ENCODE results near the gene UAP1L1.
"Not testable (repeated sequence)": the region's sequence is repeated elsewhere in the genome, so short reads cannot be mapped to it uniquely, and the experiment has no call there.

UAP1L1 gene

DNA sequence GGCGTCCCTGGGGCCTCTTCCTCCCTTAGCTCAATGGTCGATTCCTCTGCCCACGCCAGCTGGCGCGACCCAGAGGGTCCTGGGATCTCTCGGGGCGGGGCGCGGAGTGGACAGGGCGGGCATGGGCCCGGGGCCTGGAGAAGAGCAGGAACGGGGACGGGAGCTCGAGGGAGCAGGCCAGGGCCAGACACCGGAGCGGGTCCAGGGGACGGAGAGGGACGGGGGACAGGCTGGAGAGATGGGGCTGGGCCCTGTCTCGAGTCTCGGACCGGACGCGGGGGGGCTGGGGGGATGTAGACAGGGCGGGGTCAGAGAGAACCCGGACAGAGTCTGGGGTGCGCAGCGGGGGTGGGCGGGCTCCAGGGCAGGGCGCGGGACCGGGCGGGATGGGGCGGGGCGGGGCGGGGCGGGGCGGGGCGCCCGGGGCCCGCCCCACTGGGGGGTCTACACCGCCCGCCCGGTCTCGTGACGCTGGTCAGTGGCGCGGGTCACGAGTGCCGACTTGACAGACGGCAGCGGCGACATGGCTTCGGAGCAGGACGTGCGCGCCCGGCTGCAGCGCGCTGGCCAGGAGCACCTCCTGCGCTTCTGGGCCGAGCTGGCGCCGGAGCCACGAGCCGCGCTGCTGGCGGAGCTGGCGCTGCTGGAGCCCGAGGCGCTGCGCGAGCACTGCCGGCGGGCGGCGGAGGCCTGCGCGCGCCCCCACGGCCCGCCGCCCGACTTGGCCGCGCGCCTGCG lies at the start of gene UAP1L1:
TSS of gene UAP1L1 (plus strand) at position 508 of the 738 bp plus-strand sequence. CDS start at position 524, 16 bp downstream.
- peak; percentile 62 to 74 for DNase-seq

- DNase-seq: peak; percentile 79 to 81
Measured at GRCh38 chr9:137028263-137029057, 48.9 kb upstream of the UAP1L1 start.

DNA sequence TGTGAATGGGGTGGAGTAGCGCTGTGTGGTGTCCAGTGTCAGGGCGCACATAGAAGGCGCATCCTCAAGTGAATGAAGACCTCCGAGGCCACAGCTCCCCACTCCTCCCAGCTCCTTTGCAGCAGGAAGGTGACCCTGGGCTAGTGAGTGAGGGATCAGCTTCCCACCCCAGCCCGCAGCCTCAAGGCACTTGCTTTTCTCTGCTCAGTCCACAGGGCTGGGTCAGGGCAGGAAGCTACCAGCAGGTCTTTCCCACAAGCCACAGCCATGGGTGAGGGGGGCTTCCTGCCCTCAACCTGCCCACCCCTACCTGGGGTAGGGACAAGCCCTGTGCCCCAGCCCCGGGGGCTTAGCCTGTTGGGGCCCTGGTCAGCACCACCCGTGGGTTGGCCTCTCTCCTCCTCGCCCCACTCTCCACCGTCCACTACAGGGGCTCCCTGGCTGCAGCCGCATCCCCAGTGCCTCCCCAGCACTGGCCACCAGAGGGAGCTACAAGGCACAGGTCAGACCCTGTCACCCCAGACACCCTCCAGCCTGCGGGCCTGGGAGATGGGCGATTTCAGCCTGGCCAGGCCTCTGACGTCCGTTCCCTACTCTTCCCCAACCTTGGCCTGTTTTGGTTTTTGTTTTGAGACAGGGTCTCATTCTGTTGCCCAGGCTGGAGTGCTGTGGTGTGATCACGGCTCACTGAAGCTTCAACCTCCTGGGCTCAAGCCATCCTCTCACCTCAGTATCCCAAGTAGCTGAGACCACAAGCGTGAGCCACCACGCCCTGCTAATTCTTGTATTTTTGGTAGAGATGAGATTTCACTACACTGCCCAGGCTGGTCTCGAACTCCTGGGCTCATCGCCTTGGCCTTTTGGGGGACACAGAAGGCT lies 48.0 kb upstream of the UAP1L1 start:
- peak; percentile 90 for DNase-seq

GRCh38 chr9:137030006-137030405 lies 47.3 kb upstream of the UAP1L1 start:
- no peak for DNase-seq

DNA sequence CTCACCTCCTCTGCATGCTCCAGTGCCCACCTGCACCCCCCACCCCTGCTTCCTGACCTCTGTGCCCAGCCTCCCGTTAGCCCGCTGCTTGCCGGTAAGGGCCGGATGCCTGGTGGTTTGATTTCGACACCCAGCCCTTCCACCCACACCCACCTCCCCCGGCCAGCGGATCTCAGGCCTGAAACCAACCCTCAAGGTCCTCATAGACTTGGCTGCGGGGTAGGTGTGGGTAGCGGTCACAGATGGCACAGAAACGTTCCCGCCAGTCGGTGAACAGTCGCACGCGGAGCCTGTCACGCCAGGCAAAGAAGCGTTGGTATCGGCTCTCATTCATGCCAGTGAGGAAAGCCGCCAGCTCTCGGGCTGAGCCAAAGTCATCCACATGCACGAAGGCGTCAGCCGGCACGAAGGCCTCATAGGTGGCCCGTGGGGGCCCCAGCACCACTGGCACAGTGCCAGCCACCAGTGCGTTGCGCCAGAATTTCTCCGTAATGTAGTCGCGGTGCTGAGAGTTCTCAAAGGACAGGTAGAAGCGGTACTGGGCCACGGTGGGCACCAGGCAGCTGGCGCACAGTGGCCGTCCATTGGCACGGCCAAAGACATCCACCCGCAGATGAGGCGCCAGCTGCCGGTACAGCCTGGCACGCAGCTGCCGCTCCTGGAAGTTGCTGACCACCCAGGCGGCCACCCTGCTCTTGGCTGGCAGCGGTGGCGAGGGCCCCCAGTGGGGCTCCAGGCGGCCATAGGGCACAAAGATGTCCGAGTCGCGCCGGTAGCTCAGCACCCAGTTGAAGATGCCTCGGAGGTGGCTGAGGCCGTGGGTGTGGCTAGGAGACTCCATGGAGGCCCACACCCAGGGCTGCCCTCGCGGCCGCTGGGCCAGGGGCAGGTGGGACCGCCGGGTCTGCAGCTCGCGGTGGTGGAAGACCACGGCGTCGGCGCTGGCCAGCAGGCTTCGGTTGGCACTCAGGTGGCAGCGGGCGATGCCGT lies 46.5 kb upstream of the UAP1L1 start:
- DNase-seq: peak; percentile 77 to 80

DNA sequence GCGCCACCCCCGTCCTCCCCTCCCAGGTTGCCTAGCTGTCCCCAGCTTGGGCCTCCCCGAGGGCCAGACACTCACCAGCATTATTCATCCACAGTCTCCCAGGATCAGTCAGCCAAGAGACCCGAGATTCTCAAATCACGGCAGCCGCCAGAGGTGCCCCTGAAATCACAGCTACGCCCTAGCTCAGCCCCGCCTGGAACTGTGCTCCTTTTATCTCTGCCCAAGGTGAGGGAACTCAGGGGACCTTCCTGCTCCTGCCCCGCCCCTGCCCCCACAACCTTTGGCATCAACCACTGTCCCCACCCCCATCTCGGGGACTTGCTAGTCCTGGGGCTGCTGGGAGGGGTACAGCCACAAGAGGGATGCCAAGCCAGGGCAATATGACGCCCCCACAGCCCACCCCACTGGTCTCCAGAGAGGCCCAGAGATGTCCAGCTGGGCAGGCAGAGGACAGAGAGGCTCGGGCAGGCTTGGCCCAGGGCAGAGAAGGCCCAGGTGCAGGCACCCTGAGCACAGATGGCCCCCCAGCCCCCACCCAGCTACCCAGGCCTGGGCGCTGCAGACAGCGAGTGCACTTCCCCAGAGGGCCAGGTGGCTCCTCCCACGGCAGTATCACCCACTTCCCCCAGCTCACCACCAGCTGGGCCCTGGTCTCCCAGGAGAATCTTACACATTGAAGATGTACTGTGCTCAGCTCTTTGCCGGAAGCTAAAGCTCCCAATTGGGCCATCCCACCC lies 45.2 kb upstream of the UAP1L1 start, which contains the start of gene FUT7:
TSS of gene FUT7 (minus strand) at position 185 of the 737 bp plus-strand sequence. CDS start at position 88, 97 bp downstream.
- peak; percentile 66 to 73 for DNase-seq

GRCh38 chr9:137032858-137033257 lies 44.5 kb upstream of the UAP1L1 start:
- DNase-seq: no peak

DNA sequence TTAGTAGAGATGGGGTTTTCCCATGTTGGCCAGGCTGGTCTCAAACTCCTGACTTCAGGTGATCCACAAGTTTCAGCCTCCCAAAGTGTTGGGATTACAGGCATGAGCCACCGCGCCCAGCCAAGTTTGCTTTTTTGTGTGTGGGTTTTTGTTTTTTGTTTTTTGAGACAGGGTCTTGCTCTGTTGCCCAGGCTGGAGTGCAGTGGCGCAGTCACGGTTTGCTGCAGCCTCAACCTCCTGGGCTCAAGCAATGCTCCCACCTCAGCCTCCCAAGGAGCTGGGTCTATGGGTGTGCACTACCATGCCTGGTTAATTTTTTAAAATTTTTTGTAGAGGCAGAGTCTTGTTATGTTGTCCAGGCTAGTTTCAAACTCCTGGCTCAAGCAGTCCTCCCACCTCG lies 43.8 kb upstream of the UAP1L1 start:
- not testable (repeated sequence) for DNase-seq

DNA sequence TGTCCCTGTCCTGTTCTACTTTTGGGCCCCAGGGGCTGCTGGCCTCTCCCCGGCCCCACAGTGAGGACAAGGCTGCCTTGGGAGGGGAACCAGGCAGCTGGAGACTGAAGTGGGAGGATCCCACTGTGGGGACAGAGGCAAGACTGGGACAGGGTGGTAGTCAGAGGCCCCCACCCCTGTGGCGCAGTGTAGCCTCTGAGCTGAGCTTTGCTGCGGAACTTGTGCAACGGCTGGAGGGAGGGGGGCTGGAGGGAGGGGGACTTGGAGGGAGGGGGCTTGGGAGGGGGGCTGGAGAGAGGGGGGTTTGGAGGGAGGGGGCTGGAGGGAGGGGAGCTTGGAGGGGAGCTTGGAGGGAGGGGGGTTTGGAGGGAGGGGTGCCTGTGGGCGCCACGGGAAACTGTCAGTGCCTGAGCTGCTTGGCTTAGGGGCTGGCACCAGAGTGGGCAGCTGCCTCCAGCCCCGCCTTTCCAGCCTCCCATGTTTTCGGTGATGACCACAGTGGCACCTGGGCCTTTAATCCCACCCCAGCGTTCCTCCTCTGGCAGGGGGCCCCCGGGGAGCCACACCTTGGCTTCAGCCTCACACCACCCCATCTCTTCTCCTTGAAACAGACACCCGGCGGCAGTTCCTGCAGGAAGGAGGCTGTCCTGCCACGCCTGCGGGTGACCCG lies 43.1 kb upstream of the UAP1L1 start:
- no peak for DNase-seq

- peak; percentile 86 to 93 for DNase-seq
Measured at GRCh38 chr9:137034709-137035506, 42.4 kb upstream of the UAP1L1 start.

DNA sequence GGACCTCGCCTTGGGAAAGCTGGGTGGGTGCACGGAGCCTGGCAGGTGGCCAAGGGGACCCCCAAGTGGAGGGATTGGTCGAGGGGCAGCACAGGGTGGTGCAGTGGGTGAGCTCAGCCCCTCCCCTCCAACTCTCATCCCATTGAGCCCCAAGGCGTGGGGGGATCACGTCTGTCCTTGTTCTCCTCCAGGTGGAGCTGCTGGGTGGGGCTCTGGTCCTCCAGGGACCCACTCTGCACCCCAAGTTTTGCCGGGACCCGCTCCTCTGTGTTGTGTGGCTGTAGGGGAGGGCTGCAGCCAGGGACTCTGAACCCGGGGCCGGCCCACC lies 41.8 kb upstream of the UAP1L1 start:
- DNase-seq: no peak

DNA sequence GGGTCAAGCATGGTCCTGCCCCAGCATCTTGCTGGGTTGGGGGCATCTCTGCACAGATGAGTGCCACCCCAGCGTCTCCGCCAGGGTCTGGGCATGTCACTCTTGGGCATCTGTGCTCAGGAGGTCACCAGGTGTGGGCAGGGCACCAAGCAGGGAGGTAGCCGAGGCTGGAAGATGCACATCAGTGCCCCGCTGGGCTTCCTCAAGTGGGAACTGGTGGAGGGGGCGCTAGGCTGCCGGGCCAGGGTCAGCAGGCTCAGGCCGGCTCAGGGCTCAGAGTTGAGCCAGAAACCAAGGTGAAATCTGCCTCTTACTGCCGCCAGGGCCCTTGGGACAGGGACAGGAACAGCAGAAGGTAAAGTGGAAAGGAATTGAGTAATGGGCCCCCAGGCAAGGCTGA lies 41.4 kb upstream of the UAP1L1 start:
- no peak for DNase-seq

DNA sequence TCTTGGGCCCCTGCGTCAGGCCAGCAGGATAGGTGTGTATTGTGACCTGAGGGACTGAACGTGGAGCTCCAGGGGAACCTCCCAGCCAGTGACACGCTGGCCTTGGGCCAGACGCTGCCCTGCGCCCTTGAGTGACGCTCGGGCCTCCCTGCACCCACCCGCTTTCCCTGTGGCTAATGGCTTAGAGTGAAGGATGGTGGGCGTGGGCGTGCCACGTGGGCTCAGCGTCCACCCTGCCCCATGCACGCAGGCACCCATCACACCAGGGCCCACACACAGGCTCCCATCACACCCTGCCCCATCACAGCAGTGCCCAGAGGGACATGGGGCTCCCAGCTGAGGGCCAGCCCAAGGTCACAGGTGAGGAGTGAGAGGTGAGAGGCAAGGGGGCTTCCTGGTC lies 40.3 kb upstream of the UAP1L1 start:
- DNase-seq: no peak

DNA sequence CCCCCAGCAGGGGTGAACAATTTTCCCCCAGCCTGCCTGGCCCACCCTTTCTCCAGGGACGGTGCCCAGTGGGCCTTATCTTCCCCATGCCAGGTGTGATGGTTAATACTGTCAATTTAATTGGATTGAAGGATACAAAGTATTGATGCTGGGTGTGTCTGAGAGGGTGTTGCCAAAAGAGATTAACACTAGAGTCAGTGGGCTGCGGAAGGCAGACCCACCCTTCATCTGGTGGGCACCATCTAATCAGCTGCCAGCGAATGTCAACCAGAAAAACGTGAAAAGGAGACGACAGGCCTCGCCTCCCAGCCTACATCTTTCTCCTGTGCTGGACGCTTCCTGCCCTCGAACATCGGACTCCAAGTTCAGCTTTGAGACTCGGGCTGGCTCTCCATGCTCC lies 39.8 kb upstream of the UAP1L1 start:
- no peak for DNase-seq

GRCh38 chr9:137038916-137039315 lies 38.4 kb upstream of the UAP1L1 start:
- DNase-seq: no peak

DNA sequence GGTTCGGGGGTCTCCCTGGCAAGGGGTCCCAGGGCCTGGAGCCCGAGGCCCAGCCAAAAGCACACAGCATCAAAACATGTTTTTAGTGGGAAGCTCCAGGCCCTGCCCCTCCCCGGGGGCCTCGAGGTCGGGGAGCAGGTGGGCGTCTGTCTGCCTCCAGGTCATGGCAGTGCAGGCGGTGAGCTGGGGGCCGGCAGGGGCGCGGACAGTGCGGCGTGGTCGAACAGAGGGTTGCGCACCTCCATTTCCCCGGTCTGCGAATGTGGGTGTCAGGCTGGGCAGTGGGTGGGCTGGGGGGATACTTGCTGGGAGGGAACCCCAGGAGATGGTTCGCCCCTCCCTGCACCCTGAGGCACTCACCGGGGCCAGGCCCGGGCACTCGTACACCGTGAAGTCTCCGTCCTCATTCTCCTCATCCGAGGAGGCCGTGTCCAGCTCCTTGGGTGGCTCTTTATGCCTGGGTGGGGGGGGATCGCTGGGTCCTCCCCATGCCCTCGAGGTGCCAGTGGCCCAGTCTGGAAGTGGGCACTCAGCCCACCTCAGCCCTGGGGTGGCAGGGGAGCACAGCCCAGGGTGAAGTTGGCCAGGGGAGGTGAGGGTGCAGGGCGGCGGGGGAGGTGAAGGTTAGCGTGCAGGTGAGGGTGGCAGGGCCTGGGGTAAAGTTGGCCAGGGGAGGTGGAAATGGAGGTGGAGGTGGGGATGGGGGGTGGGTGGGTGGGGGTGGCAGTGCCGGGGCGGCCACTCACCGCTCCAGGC lies 37.5 kb upstream of the UAP1L1 start:
- no peak for DNase-seq

DNA sequence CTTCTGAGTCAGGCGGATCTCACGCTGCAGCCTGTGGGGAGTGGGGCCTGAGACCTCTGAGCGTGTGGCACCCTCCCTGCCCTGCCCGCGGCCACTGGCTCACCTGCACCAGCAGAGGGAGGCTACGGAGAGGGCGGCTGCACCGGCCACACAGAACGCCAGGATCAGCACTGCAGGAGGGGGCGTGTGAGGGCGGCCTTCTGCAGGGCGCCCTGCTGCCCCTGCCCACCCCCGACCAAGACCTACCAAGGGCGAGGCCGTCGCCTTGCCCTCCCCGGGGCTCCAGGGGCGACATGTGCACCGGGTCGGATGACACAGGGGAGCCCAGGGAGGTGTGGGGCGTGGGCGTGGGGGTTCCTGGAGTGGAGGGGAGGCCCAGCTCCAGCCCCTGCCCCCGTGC lies 36.7 kb upstream of the UAP1L1 start:
- DNase-seq: no peak

DNA sequence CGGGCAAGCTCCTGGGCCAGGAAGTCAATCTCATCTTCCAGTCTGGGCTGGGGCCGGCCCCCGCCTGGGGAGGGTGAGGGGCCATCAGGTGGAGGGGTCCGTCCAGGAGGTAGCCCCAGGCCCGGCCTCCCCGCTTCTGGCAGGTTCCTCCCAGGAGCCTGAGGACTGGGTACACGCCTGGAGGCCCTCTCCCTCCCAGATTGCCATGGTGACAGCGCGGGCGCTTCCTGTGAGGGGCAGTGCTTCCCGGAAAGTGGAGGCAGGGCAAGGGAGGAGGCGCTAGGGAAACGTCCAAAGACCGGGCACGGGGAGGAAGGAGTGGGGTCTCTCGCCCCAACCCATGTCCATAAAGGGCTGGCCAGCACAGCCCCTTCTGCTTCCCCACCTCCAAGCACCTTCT lies 36.2 kb upstream of the UAP1L1 start:
- DNase-seq: no peak
